Measurements from ENCODE around the gene CPSF3.

The CPSF3 gene

DNA sequence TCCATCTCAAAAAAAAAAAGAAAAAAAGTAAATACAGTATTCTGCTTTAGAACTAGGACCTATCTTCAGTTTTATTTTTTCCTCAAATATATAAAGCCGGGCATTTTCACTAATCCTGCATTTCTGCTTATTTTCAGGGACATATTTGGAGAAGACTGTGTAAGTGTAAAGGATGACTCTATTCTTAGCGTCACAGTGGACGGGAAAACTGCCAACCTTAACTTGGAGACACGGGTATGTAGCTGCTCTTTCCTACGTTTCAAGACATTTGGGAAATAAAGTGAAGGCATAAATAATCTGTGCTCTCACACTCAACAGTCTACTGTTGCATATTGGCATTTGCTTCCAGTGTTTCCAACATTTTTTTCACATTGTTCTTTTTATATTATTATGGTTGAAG lies 47.8 kb downstream of the CPSF3 start:
- CTCF ChIA-PET: no interaction called here

DNA sequence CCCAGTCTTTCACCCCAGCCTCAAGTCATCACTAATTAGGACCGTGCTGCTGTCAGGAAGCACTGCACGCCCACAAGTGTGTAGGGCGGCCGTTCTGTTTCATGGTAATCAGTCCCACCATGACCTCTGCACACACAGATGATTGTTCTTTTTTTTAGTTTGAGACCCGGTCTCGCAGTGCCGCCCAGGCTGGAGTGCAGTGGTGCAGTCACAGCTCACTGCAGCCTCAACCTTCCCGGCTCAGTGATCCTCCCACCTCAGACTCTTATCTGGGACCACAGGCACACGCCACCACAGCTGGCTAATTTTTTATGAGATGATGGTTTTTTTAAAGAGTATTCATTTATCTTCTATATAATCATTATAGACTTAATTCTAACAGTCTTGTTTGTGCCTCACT lies 49.1 kb downstream of the CPSF3 start:
- Histone ChIP-seq H3K27ac (ENCODE audit: extremely low read depth, low read depth, low read length) (no peak overlapping the region), H3K36me3 (ENCODE audit: control insufficient read depth in 2 of 2, insufficient read depth in 1 of 2, low read length in 2 of 2) (peaks cover 8 to 63% of the 10 kb centered on the region in 2 experiments), H3K4me3 (ENCODE audit: low read depth, low read length) (no peak overlapping the region), H3K4me1 (ENCODE audit: control insufficient read depth, insufficient read depth, low read length) (no peaks in the 10 kb centered on the region; the same call in 1 of the 2 replicates), H3K9me3 (ENCODE audit: control insufficient read depth, insufficient read depth, low read depth, low read length) (no peaks in the 10 kb centered on the region)
- ChIA-PET CTCF (interaction anchor here (0.7 kb wide), 1 partner anchor 21 kb away, joined by 3 read pairs; no protein-coding TSS in a partner anchor), POLR2A (interaction anchor here (0.6 to 0.7 kb wide), 2 partner anchors 63 to 337 kb away, joined by 3 to 8 read pairs; no protein-coding TSS in a partner anchor)
- no peak for TF ChIP-seq ZNF37A (tag by site-specific recombination; IDR thresholded peaks at IDR 0.05)

More for the DNA sequence above, 47.8 kb downstream of the CPSF3 start:
- POLR2A ChIA-PET: interaction anchor here (0.7 kb wide), 1 partner anchor 1170 kb away, joined by 6 read pairs; no protein-coding TSS in a partner anchor
- Histone ChIP-seq H3K4me1 (ENCODE audit: control insufficient read depth, insufficient read depth, low read length) (no peaks in the 10 kb centered on the region; the same call in 1 of the 2 replicates), H3K9me3 (ENCODE audit: control insufficient read depth, insufficient read depth, low read depth, low read length) (no peaks in the 10 kb centered on the region), H3K27ac (ENCODE audit: extremely low read depth, low read depth, low read length) (no peak overlapping the region), H3K4me3 (ENCODE audit: low read depth, low read length) (no peak overlapping the region), H3K36me3 (ENCODE audit: control insufficient read depth in 2 of 2, insufficient read depth in 1 of 2, low read length in 2 of 2) (peaks cover 8 to 63% of the 10 kb centered on the region in 2 experiments)
- TF ChIP-seq ZNF473 (tag by site-specific recombination; IDR thresholded peaks at IDR 0.05) (no peak), SCRT2 (tag by site-specific recombination; IDR thresholded peaks at IDR 0.05) (peak; percentile 77)

GRCh38 chr2:9473308-9473984 lies 50.0 kb downstream of the CPSF3 start:
- TF ChIP-seq ZNF626 (tag by site-specific recombination; IDR thresholded peaks at IDR 0.05) (no peak), MEIS1 (CRISPR knock-in tag; IDR thresholded peaks at IDR 0.05; ENCODE audit: borderline replicate concordance) (no peak), ZNF26 (tag by site-specific recombination; IDR thresholded peaks at IDR 0.05) (no peak), ZBTB21 (tag by site-specific recombination; IDR thresholded peaks at IDR 0.05) (no peak), ZFHX2 (tag by site-specific recombination; conservative IDR thresholded peaks at IDR 0.05) (no peak)
- TF ChIP-seq, protein P1, sequence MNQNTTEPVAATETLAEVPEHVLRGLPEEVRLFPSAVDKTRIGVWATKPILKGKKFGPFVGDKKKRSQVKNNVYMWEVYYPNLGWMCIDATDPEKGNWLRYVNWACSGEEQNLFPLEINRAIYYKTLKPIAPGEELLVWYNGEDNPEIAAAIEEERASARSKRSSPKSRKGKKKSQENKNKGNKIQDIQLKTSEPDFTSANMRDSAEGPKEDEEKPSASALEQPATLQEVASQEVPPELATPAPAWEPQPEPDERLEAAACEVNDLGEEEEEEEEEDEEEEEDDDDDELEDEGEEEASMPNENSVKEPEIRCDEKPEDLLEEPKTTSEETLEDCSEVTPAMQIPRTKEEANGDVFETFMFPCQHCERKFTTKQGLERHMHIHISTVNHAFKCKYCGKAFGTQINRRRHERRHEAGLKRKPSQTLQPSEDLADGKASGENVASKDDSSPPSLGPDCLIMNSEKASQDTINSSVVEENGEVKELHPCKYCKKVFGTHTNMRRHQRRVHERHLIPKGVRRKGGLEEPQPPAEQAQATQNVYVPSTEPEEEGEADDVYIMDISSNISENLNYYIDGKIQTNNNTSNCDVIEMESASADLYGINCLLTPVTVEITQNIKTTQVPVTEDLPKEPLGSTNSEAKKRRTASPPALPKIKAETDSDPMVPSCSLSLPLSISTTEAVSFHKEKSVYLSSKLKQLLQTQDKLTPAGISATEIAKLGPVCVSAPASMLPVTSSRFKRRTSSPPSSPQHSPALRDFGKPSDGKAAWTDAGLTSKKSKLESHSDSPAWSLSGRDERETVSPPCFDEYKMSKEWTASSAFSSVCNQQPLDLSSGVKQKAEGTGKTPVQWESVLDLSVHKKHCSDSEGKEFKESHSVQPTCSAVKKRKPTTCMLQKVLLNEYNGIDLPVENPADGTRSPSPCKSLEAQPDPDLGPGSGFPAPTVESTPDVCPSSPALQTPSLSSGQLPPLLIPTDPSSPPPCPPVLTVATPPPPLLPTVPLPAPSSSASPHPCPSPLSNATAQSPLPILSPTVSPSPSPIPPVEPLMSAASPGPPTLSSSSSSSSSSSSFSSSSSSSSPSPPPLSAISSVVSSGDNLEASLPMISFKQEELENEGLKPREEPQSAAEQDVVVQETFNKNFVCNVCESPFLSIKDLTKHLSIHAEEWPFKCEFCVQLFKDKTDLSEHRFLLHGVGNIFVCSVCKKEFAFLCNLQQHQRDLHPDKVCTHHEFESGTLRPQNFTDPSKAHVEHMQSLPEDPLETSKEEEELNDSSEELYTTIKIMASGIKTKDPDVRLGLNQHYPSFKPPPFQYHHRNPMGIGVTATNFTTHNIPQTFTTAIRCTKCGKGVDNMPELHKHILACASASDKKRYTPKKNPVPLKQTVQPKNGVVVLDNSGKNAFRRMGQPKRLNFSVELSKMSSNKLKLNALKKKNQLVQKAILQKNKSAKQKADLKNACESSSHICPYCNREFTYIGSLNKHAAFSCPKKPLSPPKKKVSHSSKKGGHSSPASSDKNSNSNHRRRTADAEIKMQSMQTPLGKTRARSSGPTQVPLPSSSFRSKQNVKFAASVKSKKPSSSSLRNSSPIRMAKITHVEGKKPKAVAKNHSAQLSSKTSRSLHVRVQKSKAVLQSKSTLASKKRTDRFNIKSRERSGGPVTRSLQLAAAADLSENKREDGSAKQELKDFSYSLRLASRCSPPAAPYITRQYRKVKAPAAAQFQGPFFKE (tag by site-specific recombination; IDR thresholded peaks at IDR 0.05; ENCODE audit: borderline replicate concordance): no peak
- TF ChIP-seq, protein P2, sequence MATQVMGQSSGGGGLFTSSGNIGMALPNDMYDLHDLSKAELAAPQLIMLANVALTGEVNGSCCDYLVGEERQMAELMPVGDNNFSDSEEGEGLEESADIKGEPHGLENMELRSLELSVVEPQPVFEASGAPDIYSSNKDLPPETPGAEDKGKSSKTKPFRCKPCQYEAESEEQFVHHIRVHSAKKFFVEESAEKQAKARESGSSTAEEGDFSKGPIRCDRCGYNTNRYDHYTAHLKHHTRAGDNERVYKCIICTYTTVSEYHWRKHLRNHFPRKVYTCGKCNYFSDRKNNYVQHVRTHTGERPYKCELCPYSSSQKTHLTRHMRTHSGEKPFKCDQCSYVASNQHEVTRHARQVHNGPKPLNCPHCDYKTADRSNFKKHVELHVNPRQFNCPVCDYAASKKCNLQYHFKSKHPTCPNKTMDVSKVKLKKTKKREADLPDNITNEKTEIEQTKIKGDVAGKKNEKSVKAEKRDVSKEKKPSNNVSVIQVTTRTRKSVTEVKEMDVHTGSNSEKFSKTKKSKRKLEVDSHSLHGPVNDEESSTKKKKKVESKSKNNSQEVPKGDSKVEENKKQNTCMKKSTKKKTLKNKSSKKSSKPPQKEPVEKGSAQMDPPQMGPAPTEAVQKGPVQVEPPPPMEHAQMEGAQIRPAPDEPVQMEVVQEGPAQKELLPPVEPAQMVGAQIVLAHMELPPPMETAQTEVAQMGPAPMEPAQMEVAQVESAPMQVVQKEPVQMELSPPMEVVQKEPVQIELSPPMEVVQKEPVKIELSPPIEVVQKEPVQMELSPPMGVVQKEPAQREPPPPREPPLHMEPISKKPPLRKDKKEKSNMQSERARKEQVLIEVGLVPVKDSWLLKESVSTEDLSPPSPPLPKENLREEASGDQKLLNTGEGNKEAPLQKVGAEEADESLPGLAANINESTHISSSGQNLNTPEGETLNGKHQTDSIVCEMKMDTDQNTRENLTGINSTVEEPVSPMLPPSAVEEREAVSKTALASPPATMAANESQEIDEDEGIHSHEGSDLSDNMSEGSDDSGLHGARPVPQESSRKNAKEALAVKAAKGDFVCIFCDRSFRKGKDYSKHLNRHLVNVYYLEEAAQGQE (tag by site-specific recombination; IDR thresholded peaks at IDR 0.05): no peak
- H3K27ac ChIP-seq (ENCODE audit: extremely low read depth, low read depth, low read length): no peak overlapping the region; the same call in 1 of the 2 replicates
- CTCF ChIA-PET: interaction anchor here (0.6 to 0.9 kb wide), 4 partner anchors 9 to 135 kb away, joined by 3 read pairs; no protein-coding TSS in a partner anchor
- POLR2A ChIA-PET: interaction anchor here (0.5 to 3.0 kb wide), 4 partner anchors 19 to 86 kb away, joined by 3 to 12 read pairs (median 4); partner anchors contain the start of gene ADAM17
- no peaks in the 10 kb centered on the region; the same call in 1 of the 2 replicates for H3K4me1 ChIP-seq (ENCODE audit: control insufficient read depth, insufficient read depth, low read length)
- no peak overlapping the region for H3K4me3 ChIP-seq (ENCODE audit: low read depth, low read length)
- H3K9me3 ChIP-seq (ENCODE audit: control insufficient read depth, insufficient read depth, low read depth, low read length): no peaks in the 10 kb centered on the region
- peaks cover 4 to 62% of the 10 kb centered on the region in 2 experiments for H3K36me3 ChIP-seq (ENCODE audit: control insufficient read depth in 2 of 2, insufficient read depth in 1 of 2, low read length in 2 of 2)
